ENCODE data around the gene ANKS1B.
A peak's percentile ranks its signal among the peaks of the same experiment; 100 is the strongest.
"Not testable (repeated sequence)": the region's sequence is repeated elsewhere in the genome, so short reads cannot be mapped to it uniquely, and the experiment has no call there.

Gene ANKS1B

DNA sequence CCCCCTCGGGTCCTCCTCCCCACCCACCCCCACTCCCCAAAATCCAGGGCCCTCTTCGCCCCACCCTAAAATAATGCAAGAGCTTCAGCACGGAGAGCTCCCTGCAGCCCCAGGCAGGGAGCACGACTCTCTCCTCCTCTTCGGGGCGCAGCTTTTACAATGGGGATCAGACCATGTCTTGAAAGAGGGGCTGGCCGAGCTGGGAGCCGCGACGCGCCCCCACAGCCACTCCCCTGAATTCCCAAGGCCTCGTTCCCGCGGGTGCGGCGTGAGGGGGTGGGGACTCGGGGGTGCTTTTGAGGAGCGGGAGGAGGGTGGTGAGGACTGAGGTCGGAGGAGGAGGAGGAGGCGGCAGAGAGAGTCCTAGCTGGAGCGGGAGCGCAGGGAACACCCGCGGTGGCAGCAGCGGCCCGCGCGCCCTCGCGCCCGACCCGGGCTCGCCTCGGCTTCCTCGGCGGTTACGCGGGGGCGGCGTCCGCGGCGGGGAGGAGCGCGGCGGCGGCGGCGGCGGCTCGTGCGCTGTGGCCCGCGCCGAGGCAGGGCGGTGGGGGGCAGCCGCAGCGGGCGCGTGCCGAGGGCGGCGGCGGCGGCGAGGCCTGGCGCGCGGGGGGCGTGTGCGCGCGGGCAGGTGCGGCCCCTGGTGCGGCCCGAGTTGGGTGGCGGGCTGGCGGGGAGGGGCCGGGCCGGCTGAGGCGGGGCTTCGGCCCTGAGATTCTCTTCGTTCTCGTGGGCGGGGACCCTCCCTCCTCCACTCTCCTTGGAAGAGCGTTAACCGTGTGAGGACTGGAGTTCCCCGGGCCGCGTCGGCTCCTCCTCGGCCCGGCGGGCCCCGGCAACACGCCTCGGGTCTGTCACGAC lies at the start of gene ANKS1B:
ANKS1B (minus strand) TSS at position 666 of the 858 bp plus-strand sequence. CDS start 699 bp downstream, outside the sequence.
- DNase-seq (ENCODE audit: low read depth, low spot score), result peak; percentile 76

DNA sequence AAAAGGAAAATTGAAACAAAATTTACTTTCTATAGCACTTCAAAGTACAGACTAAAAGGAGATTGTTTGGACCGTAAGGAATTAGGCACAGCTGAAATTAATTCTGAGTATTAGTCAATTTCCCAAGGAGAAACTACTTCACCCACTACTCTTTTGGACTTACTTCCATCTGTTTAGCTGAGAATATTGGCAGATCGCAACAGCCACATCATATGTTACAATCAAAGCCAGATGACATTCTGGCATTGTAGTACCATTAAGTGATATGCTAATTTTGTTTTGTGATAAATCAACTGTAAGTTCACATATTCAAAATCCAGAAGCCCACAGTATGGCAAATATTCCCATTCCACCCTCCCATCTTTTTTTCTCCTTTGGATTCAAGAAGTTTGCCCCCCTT lies 47.1 kb upstream of the ANKS1B start:
- no peak for DNase-seq (ENCODE audit: low read depth, low spot score)

DNA sequence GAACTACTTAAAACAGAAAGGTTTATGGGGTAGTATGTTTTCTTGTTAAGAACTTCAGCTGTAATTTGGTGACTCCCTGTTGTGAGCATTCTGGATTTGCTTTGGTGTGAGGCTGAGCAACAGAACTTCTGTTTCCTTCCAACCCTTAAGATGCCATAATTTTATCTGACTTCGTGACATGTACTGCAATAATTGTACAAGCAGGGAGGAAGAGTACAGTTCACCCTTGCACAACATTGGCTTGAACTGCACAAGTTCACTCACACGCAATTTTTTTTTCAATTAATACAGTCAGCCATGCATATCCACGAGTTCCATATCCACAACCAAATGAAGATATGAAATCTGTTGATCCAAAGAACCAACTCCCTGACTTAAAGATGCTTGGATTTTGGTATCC lies 42.9 kb upstream of the ANKS1B start:
- DNase-seq (ENCODE audit: low read depth, low spot score), result no peak

DNA sequence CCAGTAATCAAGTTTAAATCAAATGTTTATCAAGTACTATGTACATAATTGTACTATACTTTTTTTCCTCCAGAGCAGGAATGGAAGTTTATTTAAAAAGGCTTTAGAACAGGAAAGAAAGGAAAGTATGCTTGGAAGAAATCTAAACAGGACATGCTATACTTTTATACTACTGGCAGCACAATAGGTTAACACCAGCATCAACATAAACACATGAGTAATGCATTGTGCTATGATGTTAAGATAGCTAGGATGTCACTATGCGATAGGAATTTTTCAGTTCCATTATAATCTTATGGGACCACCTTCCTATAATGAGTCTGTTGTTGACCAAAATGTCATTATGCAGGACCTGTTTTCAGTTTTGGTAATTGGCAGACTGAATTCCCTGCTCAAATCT lies 41.5 kb upstream of the ANKS1B start:
- DNase-seq (ENCODE audit: low read depth, low spot score), result no peak

DNA sequence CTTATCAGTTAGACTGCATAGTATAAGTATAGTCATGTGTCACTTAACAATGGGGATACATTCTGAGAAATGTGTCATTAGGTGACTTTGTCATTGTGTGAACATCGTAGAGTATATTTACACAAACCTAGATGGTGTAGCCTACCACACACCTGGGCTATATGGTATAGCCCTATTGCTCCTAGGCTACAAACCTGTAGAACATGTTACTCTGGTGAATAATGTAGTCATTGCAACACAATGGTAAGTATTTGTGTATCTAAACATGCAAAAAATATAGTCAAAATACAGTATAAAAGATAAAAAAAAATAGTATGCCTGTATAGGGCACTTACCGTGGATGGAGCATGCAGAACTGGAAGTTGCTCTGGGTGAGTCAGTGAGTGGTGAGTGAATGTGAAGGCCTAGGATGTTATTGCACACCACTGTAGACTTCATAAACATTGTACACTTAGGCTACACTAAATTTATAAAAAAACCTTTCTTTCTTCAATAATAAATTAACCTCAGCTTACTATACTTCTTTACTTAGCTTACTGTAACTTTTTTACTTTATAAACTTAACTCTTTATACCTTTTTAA lies 40.3 kb upstream of the ANKS1B start:
- no peak for DNase-seq (ENCODE audit: low read depth, low spot score)

DNA sequence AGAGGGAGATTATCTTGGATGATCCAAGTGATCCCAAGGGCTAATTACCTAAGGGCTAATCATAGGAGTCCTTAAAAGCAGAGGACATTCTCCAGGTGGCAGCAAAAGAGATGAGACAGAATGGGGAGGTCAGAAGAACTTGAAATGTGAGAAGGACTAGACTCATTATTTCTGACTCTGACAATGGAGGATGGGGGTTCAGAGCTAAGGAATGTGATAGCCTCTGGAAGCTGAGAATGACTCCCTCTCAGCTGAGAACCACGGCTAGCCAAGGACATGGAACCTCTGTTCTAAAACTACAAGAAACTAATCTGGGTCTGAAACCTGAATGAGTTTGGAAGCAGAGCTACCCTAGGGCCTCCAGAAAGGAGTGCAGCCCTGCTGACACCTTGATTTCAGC lies 35.6 kb upstream of the ANKS1B start:
- DNase-seq (ENCODE audit: low read depth, low spot score), result no peak

DNA sequence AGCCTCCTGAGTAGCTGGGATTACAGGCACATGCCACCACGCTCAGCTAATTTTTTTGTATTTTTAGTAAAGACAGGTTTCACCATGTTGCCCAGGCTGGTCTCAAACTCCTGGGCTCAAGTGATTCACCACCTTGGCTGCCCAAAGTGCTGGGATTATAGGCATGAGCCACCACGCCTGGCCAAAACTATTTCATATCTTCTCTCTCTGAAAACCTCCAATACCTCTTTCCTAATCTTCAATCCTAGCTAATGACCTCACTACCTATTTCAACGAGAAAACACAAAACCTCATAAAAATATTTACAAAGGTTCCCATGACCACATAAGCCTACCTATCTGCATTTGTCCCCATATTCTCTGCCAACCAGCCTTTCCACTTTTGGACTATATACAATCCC lies 32.3 kb upstream of the ANKS1B start:
- peak; percentile 33 for DNase-seq (ENCODE audit: low read depth, low spot score)

GRCh38 chr12:100016304-100016703 lies 31.6 kb upstream of the ANKS1B start:
- not testable (repeated sequence) for DNase-seq (ENCODE audit: low read depth, low spot score)

DNA sequence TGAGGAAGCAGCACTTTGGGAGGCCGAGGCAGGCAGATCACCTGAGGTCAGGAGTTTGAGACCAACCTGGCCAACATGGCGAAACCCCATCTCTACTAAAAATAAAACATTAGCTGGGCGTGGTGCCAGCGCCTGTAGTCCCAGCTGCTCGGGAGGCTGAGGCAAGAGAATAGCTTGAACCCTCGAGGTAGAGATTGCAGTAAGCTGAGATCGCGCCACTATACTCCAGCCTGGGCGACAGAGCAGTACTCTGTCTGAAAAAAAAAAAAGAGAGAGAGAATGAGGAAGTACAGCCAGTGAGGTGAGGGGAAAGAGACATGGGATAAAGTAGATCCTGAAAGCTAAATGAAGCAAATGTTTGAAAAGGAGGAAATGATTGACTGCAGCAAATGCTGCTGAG lies 21.1 kb upstream of the ANKS1B start:
- not testable (repeated sequence) for DNase-seq (ENCODE audit: low read depth, low spot score)

DNA sequence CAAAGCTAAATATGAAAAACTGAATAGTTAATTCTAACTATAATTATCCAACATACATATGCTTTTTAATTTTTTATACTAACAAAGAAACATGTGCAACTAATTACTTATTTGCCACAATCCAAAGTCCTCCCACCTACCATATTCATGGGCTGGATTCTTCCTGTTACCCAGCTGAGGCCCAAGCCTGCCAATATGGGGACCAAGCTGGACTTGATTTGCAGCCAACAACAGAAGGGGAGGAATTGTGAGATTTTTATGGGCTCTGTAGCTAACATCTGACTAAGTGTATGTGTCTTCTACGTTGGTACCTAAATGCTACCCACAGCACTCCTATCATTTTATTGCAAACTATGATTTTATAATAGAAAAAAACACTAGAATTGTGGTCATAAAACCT lies 13.1 kb upstream of the ANKS1B start:
- no peak for DNase-seq (ENCODE audit: low read depth, low spot score)

DNA sequence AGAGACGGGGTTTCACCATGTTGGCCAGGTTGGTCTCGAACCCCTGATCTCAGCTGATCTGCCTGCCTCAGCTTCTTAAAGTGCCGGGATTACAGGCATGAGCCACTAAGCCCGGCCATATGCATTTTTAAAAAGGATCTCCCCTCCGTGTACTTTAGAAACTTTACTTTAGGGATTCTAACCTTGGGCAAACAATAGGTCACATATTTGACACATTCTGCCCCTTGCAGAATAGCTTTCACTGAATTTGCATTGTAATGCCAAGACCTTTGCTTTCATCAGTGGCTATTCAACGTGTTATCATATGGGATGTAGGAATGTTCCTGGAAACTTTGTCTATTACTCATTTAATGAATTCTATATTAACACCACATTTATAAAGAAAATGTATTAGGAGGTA lies 11.4 kb upstream of the ANKS1B start:
- DNase-seq (ENCODE audit: low read depth, low spot score), result no peak

DNA sequence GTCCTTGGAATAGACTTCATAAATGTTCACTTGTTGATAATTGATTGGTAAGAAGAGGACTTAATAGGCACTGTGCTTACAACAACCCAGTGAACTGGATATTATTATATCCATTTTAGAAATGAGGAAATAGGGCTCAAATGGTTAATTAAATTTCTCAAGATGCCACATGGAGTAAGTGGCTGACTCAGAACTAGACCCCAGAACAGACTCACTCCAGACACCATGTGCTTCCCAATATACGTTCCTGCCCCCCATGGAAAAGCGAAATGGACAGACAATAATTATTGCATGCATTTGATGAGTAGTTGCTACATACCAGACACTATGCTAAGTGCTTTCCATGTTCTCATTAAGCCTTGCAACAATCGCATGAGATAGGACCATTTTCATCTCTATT lies 895 bp upstream of the ANKS1B start:
- DNase-seq (ENCODE audit: low read depth, low spot score), result no peak

DNA sequence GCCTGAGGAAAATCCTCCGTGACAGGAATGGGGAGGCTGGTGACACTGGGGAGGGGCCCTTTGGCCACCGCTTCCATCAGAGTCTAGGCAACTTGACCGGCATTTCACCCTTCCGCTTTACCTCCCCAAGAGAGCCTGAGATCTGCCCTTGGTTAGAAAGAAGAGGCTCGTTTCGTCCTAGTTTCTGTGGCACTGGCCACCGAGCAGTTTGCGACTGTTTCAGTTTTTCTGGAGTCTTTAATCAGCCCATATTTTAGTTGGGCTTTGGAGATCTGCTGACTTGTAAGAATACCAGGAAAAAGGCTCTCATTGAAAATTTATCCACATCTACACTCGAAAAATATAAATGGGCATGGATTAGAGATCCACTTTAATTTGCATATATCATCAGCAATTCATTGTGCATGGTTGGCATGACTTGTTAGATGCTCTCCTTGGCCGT lies 414 bp upstream of the ANKS1B start:
- no peak for DNase-seq (ENCODE audit: low read depth, low spot score)

- DNase-seq (ENCODE audit: low read depth, low spot score), result peak; percentile 16
These were observed 1.1 kb downstream of the ANKS1B start for GRCh38 chr12:99983456-99984258.

DNA sequence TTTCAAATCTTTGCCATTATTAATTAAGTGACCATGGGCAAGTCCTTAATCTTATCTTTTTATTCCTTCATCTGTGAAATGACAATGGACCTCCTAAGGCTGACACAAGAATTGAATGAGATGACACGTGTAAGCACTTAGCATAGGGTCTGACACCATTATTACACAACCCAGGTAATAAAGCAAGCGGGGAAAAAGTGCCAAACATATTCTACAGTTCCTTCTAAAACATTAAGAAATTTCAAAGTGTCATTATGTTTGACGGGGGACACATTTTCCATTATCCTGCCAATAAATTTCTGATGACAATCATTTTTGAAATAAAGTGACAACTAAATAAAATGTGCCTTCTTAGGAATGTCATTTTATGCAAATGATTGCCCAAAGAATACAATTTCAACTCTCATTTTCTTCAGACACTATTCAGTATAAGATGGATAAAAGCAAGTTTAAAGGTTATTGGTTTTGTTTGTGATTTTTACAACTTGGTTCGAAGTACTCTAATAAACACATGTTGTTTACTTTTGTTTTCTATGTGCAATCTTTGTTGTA lies 3.0 kb downstream of the ANKS1B start:
- no peak for DNase-seq (ENCODE audit: low read depth, low spot score)

- peak; percentile 12 for DNase-seq (ENCODE audit: low read depth, low spot score)
These were observed 5.3 kb downstream of the ANKS1B start for GRCh38 chr12:99979471-99979870.

DNA sequence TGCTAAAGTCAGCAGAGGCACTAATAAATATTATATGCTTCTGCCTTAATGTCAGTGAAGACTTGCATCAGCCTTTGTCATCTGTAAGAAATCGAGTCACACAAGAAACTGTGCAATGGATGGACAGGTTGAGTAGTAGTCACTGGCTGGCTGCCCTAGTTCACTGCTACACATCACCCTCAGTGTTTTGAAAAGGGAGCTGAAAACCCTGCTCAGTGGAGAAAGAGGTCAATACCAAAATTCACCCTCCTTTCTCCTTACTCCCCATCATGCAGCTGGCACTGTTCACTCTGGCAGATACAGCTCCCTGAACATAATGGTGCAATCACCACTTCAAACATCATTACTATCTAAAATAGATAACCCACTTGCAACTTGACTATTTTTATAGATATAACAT lies 6.6 kb downstream of the ANKS1B start:
- no peak for DNase-seq (ENCODE audit: low read depth, low spot score)

DNA sequence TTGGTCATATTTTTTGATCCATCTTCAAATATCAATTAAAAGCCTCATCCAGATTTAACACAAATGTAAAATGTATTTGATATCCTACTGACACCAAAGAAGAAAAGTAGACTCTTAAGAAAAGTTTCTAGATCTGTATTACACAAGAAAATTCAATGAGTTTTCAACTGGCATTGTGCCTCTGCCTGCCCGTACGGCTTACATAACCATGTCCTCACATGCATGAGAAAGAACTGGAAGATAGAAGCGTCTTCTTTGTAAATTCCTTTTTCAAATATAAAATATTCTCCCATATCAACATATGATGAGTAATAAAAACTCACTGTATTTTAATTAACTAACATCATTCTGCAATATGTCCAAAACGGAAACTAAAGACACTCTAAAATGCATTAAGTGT lies 7.2 kb downstream of the ANKS1B start:
- no peak for DNase-seq (ENCODE audit: low read depth, low spot score)

DNA sequence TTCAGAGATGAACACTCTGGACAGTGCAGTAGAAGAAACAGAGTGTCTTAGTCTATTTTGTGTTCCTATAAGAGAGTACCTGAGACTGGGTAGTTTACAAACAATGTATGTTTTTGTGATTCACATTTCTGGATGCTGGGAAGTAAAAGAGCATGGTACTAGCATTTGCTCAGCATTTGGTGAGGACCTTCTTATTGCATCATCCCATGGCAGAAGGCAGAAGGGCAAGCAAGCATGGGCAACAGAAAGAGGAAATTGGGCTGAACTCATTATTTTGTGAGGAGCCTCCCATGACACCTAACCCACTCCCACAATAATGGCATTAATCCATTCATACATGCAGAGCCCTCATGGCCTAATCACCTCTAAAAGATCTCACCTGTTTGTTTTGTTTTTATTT lies 8.0 kb downstream of the ANKS1B start:
- no peak for DNase-seq (ENCODE audit: low read depth, low spot score)

DNA sequence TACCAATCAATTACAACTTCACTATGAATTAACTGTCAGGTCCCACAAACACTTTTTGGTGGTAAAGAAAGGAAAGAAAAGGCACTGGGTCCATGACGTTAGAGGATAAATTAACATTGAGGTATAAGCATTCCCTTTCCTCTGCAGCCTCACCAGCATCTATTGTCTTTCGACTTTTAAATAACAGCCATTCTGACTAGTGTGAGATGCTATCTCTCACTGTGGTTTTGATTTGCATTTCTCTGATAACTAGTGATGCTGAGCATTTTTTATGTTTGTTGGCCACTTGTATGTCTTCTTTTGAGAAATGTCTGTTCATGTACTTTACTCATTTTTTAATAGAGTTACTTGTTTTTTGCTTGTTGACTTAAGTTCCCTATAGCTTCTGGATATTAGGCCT lies 9.4 kb downstream of the ANKS1B start:
- DNase-seq (ENCODE audit: low read depth, low spot score), result no peak

- DNase-seq (ENCODE audit: low read depth, low spot score), result no peak
These were observed 10.6 kb downstream of the ANKS1B start for GRCh38 chr12:99974146-99974545.

GRCh38 chr12:99966429-99966828 lies 18.3 kb downstream of the ANKS1B start:
- no peak for DNase-seq (ENCODE audit: low read depth, low spot score)
